Measurements from ENCODE around the gene TPSB2.
"Not testable (repeated sequence)": the region's sequence is repeated elsewhere in the genome, so short reads cannot be mapped to it uniquely, and the experiment has no call there.

The TPSB2 gene

DNA sequence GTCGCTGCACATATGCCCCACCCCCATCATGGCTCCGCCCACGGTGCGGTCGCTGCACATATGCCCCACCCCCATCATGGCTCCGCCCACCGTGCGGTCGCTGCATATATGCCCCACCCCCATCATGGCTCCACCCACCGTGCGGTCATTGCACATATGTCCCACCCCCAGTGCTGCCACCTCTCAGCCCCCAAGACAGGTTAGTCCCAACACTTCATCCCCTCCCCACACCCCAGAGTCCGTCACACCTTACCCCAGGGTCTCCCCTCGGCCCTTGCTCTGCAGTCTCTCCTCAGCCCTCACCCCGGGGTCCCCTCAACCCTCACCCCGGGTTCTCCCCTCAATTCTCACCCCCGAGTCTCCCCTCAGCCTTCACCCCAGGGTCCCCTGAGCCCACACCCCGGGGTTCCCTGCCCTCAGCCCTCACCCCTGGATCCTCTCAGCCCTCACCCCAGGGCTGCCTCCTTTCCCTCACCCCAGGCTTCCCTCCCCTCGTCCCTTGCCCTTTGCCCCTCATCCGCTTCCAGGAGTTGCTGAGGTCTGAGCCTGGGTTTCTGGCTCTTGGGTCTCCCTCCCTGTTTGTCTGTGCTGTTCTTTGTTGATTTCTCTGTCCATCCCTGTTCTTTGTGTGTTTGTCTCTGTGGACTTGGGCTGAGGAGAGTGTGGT lies 30.5 kb downstream of the TPSB2 start:
- DNase-seq (ENCODE audit: low read depth): no peak

DNA sequence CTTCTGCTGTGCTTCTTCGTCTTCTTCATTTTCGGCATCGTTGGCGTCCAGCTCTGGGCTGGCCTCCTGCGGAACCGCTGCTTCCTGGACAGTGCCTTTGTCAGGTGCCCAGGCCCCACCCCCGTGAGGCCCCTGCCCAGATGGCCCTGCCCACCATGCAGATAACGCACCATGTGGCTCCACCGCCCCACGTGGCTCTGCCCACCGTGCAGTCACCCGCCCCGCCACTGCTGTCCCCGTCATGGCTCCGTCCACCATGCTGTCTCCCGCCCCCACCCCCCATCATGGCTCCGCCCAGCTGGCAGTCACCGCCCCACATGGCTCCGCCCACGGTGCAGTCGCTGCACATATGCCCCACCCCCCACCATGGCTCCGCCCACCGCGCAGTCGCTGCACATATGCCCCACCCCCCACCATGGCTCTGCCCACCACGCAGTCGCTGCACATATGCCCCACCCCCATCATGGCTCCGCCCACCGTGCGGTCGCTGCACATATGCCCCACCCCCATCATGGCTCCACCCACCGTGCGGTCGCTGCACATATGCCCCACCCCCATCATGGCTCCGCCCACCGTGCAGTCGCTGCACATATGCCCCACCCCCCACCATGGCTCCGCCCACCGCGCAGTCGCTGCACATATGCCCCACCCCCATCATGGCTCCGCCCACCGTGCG lies 31.2 kb downstream of the TPSB2 start:
- not testable (repeated sequence) for DNase-seq (ENCODE audit: low read depth)

DNA sequence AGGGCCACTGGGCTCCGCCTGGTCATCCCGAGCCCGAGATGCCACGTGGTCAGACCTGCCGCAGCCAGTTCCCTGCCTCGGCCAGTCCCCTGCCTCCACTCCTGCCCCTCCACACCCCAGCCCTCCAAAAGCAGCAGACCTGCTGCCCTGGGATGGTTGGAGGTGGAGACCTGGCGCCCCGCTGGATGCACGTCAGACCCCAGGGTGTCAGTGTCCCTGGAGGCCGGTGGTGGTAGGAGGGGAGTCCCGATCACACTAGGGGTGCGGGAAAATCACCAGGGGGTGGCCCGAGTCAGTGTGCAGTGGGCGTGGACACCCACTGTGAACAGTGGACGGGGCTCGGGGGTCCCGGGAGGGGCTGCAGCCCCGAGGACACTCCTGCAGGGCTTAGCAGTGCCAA lies 31.8 kb downstream of the TPSB2 start:
- DNase-seq (ENCODE audit: low read depth): no peak

DNA sequence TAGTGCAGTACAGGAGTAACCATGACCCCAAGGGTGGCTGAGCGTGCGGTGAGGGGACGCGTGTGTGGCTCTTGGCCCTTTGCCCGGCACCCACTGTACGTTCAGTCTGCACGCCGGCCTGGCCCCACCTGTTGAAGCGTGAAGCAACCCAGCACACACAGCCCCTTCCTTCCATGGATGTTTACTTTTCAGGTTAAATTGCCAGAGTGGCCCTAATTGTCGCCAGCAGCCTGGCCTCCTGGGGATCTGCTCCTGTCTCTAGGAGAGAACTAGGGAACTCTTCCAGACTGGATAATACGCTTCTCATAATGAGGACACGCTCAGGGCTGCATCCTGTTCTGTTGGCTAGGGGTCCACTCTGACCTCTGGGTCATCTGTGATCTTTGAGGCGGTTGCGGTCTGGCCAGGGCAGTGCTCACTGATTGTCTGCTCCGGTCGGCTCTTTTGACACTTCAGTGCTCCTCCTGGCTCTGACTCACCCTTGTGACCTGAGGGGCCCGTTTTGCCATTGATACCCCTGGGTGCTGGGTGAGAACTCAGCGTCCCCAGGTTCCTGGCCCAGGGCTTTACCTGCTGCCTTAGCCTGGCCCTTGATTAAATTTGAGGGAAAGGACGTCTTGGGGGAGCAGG lies 32.6 kb downstream of the TPSB2 start:
- no peak for DNase-seq (ENCODE audit: low read depth)

DNA sequence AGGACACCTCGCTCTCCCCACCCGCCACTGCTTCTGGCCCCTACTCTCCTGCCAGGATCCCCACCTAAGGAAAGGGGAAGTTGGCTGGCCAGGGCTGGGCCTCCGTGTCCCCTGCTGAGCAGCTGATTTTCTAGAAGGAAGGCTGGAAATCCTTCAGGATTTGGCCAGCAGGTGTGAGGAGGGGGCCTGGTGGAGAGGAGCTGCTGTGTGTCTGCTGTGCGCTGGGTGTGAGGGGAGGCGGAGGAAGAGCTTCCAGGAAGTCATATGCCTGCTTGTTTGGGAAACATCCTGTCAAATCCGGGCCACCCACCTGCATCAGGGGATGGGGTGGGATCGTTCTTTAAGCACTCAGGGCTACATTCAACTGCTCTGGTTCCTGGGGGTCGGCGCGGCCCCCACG lies 33.5 kb downstream of the TPSB2 start:
- no peak for DNase-seq (ENCODE audit: low read depth)

DNA sequence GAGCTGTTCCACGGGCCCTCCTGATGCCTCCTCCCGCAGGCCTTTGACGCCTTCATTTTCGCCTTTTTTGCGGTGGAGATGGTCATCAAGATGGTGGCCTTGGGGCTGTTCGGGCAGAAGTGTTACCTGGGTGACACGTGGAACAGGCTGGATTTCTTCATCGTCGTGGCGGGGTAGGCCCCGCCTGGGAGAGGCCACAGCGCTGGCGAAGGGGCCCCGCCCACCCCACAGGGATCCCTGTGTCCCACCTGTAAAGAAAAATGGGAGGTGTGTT lies 34.7 kb downstream of the TPSB2 start:
- no peak for DNase-seq (ENCODE audit: low read depth)

DNA sequence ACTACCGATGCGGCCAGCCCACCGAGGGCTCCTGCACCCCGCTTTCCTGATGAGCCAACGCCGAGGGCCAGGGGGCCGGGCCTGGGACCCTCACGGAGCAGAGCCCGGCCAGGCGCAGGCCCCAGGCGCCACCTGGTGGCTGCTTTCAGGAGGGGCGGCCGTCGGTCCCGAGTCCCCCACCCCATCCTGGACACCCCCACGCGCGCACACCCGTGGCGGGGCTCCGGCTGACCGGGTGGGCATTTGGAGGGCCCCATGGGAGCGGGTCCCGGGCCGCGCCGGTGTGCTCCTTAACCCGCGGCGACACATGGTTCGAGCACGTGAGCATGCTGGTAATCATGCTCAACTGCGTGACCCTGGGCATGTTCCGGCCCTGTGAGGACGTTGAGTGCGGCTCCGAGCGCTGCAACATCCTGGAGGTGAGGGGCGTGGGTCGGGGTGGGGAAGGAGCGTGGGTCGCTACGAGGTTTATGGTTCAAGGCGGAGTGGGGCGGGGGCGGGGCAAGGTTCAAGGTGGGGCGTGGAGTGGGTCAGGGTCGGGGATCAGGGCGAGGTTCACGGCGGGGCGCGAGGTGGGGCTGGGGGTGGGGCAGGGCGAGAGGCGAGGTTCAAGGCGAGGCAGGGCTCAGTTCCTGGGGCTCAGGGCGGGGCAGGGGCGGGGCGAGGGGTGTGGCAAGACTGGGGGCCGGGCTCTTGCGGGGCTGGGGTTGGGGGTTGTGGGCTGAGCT lies 35.2 kb downstream of the TPSB2 start:
- no peak for DNase-seq (ENCODE audit: low read depth)

DNA sequence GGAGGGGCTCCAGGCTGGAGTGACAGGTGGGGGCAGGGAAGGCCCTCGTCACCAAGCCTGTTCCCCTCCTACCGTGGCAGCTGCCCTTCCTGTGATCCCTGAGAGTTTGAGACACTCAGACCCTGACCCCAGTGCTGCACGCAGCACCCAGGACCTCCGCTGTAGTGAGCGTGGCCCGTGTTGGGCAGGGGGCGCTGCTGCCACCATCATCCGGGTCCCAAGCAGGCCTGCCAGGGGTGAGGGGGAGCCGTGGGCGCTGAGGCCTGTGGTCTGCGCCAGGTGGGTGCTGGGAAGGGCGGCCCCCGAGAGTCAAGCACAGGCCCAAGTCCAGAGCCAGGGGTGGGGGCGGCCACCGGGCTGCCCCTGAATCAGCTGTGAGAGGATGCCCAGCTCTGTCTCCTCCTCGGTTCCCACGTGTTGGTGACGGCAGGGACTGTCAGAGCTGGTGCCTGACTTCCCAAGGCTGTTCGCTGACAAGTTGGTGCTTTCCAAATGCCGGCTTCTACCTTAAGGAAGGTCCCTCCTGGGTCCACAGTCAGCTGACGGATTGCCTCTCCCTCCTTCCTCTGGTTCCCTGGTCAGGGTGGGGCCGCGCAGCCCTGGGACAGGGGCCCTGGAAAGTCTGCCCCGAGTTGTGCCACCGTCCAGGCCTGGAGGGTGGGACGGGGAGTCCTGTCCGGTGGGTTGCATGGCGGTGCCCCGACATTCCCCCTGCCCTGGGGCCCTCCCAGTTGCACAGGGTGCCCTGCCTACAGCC lies 36.0 kb downstream of the TPSB2 start:
- DNase-seq (ENCODE audit: low read depth): no peak

DNA sequence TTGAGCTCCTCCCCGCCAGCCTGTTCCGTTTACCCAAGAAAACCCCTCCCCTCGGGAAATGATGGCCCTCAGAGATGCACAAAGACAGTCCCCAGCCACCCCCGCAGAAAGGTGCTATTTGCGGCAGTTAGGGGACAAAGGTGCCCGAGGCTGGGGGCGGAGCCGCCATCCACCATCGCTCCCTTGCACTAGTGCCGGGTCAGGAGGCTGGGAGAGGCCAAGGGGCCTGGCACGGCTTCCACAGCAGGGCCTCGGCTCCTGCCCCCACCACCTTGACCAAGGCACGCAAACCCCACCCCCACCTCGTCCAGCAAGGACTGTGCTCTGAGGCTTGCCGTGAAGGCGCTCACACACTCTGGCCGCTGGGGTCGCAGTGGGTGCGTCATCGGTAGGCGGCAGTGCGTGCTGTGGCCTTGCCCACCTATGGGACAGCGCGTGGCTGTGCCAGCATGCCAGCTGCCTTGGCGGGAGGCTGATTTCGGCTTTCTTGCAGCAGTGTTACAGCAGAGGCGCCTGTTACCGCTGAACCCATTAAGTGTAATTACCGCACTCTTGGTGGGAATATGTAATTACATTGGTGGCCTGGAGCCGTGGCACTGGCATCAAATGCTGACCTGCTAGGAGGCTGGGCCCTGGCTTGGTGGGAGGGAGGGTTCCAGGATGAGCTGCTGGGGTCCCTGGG lies 36.7 kb downstream of the TPSB2 start:
- DNase-seq (ENCODE audit: low read depth): no peak

DNA sequence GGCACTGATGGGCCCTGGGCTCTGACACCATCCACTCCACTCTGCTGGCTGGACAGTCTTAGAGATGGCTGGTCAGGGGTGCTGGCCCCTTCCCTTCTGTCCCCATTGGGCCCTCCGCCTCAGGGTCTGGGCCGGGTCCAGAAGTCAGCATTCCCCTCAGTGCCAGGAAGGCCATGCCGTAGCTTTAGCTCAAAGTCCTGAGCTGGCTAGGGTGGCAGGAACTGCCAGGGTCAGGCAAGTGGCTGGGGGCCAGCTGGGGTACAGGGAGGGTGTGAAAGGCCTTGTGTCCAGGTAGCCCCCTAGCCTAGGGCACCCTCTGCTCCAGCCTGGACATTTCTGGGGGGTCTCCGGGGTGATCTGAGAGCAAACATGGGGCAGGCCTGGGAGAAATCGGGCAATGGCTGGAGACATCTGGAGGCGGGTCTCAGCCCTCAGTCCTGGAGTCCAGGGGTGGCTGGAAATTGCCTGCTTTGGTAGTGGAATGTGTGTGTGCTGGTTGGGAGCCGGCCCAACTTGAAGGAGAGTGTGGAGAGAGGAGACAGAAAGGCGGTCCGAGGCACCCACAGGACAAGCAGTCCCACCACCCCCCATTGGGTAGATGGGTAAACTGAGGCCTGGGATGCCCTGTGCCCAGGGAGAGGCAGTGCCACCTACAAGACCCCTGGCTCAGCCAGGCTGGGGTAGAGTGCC lies 37.5 kb downstream of the TPSB2 start:
- DNase-seq (ENCODE audit: low read depth): no peak

DNA sequence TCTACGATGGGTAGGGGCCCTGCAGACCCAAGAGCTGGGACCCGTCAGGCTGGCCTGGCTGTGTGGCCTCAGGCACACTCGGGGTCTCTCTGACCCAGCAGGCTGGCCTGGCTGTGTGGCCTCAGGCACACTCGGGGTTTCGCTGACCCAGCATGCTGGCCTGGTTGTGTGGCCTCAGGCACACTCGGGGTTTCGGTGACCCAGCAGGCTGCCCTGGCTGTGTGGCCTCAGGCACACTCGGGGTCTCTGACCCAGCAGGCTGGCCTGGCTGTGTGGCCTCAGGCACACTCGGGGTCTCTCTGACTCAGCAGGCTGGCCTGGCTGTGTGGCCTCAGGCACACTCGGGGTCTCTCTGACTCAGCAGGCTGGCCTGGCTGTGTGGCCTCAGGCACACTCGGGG lies 39.2 kb downstream of the TPSB2 start:
- not testable (repeated sequence) for DNase-seq (ENCODE audit: low read depth)

DNA sequence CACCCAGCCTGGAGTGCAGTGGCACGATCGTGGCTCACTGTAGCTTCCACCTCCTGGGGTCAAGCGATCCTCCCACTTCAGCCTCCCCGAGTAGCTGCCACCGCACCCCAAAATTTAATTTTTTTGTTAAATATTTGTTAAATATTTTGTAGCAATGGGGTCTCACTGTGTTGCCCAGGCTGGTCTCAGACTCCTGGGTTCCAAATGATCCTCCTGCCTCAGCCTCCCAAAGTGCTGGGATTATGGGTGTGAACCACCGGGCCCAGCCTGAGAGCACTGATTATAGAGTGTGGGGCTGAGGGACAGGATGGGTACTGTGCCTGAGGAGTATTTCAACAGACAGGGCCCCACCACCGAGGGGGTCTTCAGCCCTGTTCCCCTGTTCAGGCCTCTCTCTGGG lies 40.5 kb downstream of the TPSB2 start:
- no peak for DNase-seq (ENCODE audit: low read depth)

DNA sequence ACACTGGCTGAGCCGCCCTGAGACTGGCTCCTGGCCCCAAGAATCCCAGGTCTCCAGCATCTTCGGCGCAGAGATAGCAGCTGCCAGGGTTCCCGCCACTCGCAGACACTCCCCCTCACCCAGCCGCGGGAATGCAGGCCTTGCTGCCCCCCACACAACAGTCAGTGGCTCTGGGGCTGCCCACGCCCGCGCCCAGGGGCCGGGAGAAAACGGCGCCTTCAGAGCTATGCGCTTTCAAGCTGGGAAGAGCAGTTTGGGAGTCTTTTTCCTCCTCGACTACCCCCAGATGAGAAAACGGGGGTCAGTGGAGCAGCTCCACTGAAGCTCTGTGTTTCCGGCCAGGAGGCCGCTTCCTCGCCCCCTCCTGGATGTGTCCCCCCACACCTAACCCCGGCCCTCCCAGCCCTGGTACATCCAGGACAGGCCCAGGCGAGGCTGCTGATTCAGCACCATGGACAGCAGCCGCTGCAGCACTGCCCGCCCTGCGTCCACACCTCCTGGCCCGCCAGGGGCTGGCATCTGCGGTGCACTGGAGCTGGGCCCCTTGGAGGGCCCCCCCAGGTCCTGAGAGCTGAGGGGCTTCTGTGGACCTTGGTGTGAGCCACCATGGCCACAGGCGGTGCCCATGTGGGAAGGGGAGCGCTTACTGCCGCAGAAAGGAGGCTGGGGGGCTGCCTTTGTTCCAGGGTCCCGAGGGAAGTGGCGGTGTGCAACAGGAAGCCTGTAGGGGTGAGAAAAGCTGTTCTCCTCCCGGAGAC lies 41.4 kb downstream of the TPSB2 start:
- DNase-seq (ENCODE audit: low read depth): no peak

DNA sequence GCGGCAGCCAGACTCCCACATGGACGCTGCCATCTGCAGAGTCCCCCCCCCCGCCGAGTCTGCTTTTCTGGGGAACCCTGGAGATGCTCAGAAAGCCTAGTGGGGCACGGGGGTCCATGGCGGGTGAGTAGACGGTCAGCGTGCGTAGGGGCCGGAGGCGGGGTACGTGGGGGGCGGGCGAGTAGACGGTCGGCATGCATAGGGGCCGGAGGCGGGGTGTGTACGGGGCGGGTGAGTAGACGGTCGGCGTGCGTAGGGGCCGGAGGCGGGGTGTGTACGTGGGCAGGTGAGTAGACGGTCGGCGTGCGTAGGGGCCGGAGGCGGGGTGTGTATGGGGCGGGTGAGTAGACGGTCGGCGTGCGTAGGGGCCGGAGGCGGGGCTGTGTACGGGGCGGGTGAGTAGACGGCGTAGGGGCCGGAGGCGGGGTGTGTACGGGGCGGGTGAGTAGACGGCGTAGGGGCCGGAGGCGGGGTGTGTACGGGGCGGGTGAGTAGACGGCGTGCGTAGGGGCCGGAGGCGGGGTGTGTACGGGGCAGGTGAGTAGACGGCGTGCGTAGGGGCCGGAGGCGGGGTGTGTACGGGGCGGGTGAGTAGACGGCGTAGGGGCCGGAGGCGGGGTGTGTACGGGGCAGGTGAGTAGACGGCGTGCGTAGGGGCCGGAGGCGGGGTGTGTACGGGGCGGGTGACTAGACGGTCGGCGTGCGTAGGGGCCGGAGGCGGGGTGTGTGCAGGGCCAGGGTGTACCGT lies 44.4 kb downstream of the TPSB2 start:
- DNase-seq (ENCODE audit: low read depth): not testable (repeated sequence)

DNA sequence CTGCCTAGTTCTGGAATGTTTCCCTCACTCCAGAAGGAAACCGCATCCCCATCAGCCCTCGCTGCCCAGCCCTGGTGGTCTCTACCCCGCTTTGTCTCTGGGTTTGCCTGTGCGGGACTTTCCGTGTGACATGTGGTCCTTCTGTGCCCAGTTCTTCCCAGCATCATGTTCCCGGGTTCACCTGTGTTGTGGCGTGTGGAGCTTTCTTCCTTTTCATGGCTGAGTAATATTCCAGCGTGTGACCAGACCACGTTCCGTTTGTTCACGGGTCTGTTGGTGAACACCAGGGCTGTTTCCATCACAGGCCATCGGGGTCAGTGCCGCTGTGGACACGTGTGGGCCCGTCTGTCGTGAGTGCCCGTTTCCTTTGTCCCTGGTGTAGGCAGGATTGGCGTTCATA lies 45.0 kb downstream of the TPSB2 start:
- no peak for DNase-seq (ENCODE audit: low read depth)

DNA sequence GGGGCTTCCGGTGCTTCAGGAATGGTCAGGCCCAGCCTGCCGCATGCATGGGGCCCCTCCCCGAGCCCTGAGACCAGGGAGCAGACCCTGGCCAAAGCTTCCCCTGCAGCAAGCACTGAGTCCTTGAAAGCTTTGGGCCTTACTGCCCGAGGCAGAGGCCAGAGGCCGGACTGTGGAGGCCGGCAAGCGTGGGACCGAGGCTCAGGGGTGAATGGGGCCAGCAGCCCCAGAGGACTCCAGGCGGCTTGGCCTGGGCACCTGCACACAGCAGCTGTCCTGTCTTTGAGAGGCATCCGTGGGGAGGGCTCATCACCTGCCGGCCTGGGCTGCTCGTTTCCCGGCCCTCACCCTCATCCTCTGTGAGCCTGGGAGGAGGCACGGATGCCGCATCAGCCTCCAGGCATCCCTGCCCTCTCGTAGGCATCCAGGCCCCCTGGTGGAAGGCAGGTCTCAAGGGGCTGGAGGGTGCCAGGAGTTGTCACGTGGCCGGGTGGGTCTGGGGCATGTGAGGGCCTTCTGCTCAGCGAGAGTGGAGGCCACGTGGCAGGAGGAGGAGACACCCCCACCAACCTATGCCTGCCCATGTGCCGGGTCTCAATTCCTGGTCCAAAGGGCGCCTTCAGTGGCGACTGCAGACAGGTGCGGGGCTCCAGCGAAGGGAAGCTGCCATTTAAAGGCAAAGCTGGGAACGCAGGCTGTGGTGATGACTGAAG lies 45.7 kb downstream of the TPSB2 start:
- no peak for DNase-seq (ENCODE audit: low read depth)

DNA sequence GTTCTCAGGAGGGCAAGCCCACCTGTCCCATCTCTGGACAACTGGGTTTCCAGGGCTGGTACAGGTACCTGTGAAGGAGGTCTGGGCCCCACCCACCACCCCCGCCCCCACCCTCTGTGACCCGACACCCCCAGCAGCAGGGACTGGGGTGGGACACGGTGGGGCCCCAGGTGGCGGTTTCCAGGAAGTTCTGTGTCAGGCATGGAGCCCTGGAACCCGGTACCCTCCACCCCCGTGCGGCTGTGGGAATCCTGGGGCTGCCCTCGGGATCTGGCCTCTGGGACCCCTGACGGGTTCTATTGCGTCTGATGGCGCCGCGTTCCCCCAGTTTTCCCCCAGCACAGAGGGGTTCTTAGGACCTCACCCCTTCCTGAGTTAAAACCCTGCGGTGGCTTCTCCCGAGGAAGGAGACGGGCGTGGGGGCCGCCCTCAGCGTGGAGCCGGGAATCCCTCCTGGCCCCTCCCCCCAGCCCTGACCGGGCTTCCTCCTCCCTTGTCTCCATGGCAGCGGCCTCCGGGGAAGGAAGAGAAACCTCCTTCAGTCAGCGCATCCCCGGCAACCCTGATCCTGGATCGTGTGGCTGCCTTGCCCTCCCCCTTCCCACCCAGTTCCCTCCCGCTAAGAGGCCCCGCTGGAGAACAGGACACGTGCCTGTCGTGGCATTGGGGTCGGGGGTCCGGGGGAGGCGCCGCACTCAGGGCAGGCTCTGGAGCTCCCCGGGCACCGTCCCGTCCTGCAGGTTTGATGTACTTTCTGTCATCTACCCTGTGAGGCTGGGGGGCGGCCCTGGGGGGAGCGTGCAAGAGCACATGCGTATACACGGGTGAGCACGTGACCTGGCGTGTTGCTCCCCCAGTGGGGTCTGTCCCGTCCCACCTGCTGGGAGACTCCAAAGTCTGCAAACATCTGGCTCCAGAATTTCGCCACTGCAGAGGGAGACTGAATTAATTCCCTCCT lies 46.8 kb downstream of the TPSB2 start:
- DNase-seq (ENCODE audit: low read depth): peak; percentile 85

DNA sequence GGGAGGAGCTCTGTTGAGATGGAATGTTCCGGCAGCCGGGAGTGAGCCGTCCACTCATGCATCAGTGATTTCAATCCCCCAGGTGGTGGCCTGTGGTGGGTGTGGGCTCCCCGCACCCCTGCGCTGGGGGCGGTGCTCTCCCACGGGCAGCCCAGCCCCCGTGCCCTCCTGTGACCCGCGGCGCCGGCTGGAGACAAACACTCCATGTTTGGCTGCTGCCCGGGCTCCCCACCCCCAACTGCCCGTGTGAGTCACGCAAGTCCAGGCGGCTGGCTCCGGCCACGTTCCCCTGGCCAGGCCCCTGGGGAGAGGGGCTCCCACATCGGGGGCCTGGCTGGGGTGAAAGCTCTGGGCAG lies 47.7 kb downstream of the TPSB2 start:
- DNase-seq (ENCODE audit: low read depth): peak; percentile 94

All from amniotic epithelial cell (primary cell).